K562 treated with DMSO at 1 percent for 48 hours (cell line): ENCODE measurements around the gene ALK. TPM values are rescaled to one million over a fixed set of nuclear protein-coding genes. Genes with fewer than 3 reads are reported as not detected.

Experiments
- total RNA-seq: library from RNA; unstranded; fragments of 300-600 nt; gene quantifications from 2 replicates; pipeline ENCODE4 v1.2.3, GENCODE V29; 2022; ENCODE audit warnings: low replicate concordance; ENCODE audit errors: extremely low read depth

The ALK gene
- total RNA-seq, result not detected in 2 replicates

DNA sequence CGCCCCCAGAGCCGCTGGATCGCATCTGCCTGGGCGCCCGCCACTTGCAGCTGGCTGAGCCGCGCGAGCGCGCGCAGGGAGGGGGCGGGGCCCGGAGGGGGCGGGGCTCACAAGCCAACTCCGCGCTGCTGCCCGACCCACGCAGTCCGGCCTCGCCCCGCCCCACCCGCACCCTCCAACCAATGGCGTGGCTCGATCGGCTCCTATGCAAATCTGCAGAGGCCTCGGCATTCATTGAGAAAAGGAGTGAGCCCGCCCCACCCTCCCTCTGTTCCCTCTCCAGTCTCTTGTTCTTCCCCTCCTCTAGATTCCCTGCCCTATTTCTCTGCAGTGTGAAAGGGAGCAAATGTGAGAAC lies at the start of gene ALK:
Gene ALK (minus strand): TSS at position 27 of the 356 bp plus-strand sequence. CDS start 927 bp downstream, outside the sequence.

Other genes with a start within 250 kb of the ALK start
- not detected in 2 replicates for gene YPEL5, start 225.4 kb upstream of the ALK start, total RNA-seq